ENCODE data around the gene B3GLCT.
"Not testable (repeated sequence)": the region's sequence is repeated elsewhere in the genome, so short reads cannot be mapped to it uniquely, and the experiment has no call there.

The B3GLCT gene

GRCh38 chr13:31167490-31167889, 32.3 kb upstream of the B3GLCT start:
- H3K27ac ChIP-seq (ENCODE audit: insufficient read depth, low read depth, low read length, poor library complexity, severe bottlenecking) = no peak overlapping the region
- H3K4me3 ChIP-seq (ENCODE audit: insufficient read depth, low read depth, low read length) = no peak overlapping the region
- H3K36me3 ChIP-seq (ENCODE audit: control insufficient read depth, insufficient read depth, low read length) = no peaks in the 10 kb centered on the region
- no peaks in the 10 kb centered on the region for H3K27me3 ChIP-seq (ENCODE audit: control insufficient read depth, insufficient read depth, low read length, poor library complexity, severe bottlenecking)
- H3K9me3 ChIP-seq (ENCODE audit: control insufficient read depth, low read length) = no peaks in the 10 kb centered on the region
- H3K4me1 ChIP-seq (ENCODE audit: control insufficient read depth, insufficient read depth, low read length) = no peaks in the 10 kb centered on the region

GRCh38 chr13:31168166-31168565, 31.6 kb upstream of the B3GLCT start:
- H3K4me3 ChIP-seq (ENCODE audit: insufficient read depth, low read depth, low read length) = no peak overlapping the region
- H3K27me3 ChIP-seq (ENCODE audit: control insufficient read depth, insufficient read depth, low read length, poor library complexity, severe bottlenecking) = no peaks in the 10 kb centered on the region
- H3K36me3 ChIP-seq (ENCODE audit: control insufficient read depth, insufficient read depth, low read length) = no peaks in the 10 kb centered on the region
- WGBS, 2 experiments = 97 to 100% methylated on average over 1 to 2 of the region's 2 CpGs
- H3K9me3 ChIP-seq (ENCODE audit: control insufficient read depth, low read length) = no peaks in the 10 kb centered on the region
- H3K4me1 ChIP-seq (ENCODE audit: control insufficient read depth, insufficient read depth, low read length) = no peaks in the 10 kb centered on the region
- H3K27ac ChIP-seq (ENCODE audit: insufficient read depth, low read depth, low read length, poor library complexity, severe bottlenecking) = no peak overlapping the region

GRCh38 chr13:31168736-31169135, 31.0 kb upstream of the B3GLCT start:
- Histone ChIP-seq H3K4me3 (ENCODE audit: insufficient read depth, low read depth, low read length) (no peak overlapping the region), H3K27me3 (ENCODE audit: control insufficient read depth, insufficient read depth, low read length, poor library complexity, severe bottlenecking) (no peaks in the 10 kb centered on the region), H3K9me3 (ENCODE audit: control insufficient read depth, low read length) (no peaks in the 10 kb centered on the region), H3K27ac (ENCODE audit: insufficient read depth, low read depth, low read length, poor library complexity, severe bottlenecking) (no peak overlapping the region), H3K4me1 (ENCODE audit: control insufficient read depth, insufficient read depth, low read length) (no peaks in the 10 kb centered on the region), H3K36me3 (ENCODE audit: control insufficient read depth, insufficient read depth, low read length) (no peaks in the 10 kb centered on the region)
- WGBS, 2 experiments = 88 to 91% methylated on average over 11 of the region's 11 CpGs

GRCh38 chr13:31172001-31172400, 27.8 kb upstream of the B3GLCT start:
- no peaks in the 10 kb centered on the region for H3K27me3 ChIP-seq (ENCODE audit: control insufficient read depth, insufficient read depth, low read length, poor library complexity, severe bottlenecking)
- H3K4me3 ChIP-seq (ENCODE audit: insufficient read depth, low read depth, low read length) = no peak overlapping the region
- no peaks in the 10 kb centered on the region for H3K36me3 ChIP-seq (ENCODE audit: control insufficient read depth, insufficient read depth, low read length)
- peaks cover 5% of the 10 kb centered on the region for H3K4me1 ChIP-seq (ENCODE audit: control insufficient read depth, insufficient read depth, low read length)
- H3K27ac ChIP-seq (ENCODE audit: insufficient read depth, low read depth, low read length, poor library complexity, severe bottlenecking) = no peak overlapping the region
- WGBS, 2 experiments = 94 to 100% methylated on average over 2 of the region's 3 CpGs
- no peaks in the 10 kb centered on the region for H3K9me3 ChIP-seq (ENCODE audit: control insufficient read depth, low read length)

- H3K4me1 ChIP-seq (ENCODE audit: control insufficient read depth, insufficient read depth, low read length) = peaks cover 5% of the 10 kb centered on the region
- H3K4me3 ChIP-seq (ENCODE audit: insufficient read depth, low read depth, low read length) = no peak overlapping the region
- H3K27me3 ChIP-seq (ENCODE audit: control insufficient read depth, insufficient read depth, low read length, poor library complexity, severe bottlenecking) = no peaks in the 10 kb centered on the region
- H3K36me3 ChIP-seq (ENCODE audit: control insufficient read depth, insufficient read depth, low read length) = no peaks in the 10 kb centered on the region
- WGBS, 2 experiments = 94 to 100% methylated on average over 1 to 2 of the region's 2 CpGs
- no peak overlapping the region for H3K27ac ChIP-seq (ENCODE audit: insufficient read depth, low read depth, low read length, poor library complexity, severe bottlenecking)
- H3K9me3 ChIP-seq (ENCODE audit: control insufficient read depth, low read length) = no peaks in the 10 kb centered on the region
These were observed 27.2 kb upstream of the B3GLCT start for GRCh38 chr13:31172535-31172934.

- Histone ChIP-seq H3K27ac (ENCODE audit: insufficient read depth, low read depth, low read length, poor library complexity, severe bottlenecking) (no peak overlapping the region), H3K9me3 (ENCODE audit: control insufficient read depth, low read length) (no peaks in the 10 kb centered on the region), H3K4me1 (ENCODE audit: control insufficient read depth, insufficient read depth, low read length) (peaks cover 5% of the 10 kb centered on the region), H3K27me3 (ENCODE audit: control insufficient read depth, insufficient read depth, low read length, poor library complexity, severe bottlenecking) (no peaks in the 10 kb centered on the region), H3K36me3 (ENCODE audit: control insufficient read depth, insufficient read depth, low read length) (no peaks in the 10 kb centered on the region), H3K4me3 (ENCODE audit: insufficient read depth, low read depth, low read length) (no peak overlapping the region)
- WGBS, 2 experiments = 89 to 96% methylated on average over 3 of the region's 3 CpGs
These were observed 25.8 kb upstream of the B3GLCT start for GRCh38 chr13:31174018-31174417.

DNA sequence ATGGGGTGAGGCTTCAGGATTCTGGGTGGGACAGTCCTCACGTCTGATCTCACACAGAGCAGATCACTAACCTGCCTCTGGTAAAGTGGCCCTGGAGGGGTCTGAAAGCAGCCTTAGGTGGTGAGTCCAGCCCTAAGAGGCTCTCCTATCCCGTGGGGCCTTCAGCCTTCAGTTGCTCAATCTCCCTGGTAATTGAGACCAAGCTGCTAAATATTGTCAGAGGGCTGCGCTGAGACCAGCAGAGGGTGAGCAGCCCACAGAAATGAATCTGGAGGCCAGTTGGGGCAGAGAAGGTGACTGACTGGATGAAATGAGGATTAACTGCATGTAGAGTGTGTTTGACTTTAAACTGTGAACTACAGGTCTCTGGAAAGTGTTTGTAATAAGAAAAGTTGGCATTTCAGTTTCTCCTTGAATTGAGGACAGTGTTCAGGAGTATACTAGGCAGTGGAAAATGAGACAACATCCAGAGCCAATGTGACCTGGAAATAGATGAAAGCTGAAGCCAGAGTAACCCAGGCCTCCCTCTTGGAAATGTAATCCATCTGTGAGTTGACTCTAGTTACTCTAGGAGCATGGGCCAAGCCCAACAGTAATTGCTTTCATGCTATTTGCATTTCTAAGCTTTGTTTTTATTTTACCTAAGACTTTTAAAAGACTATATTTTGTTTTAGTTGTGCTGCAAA, 23.8 kb upstream of the B3GLCT start:
- Histone ChIP-seq H3K4me1 (ENCODE audit: control insufficient read depth, insufficient read depth, low read length) (peaks cover 5% of the 10 kb centered on the region), H3K9me3 (ENCODE audit: control insufficient read depth, low read length) (no peaks in the 10 kb centered on the region), H3K36me3 (ENCODE audit: control insufficient read depth, insufficient read depth, low read length) (no peaks in the 10 kb centered on the region), H3K27ac (ENCODE audit: insufficient read depth, low read depth, low read length, poor library complexity, severe bottlenecking) (no peak overlapping the region), H3K27me3 (ENCODE audit: control insufficient read depth, insufficient read depth, low read length, poor library complexity, severe bottlenecking) (no peaks in the 10 kb centered on the region), H3K4me3 (ENCODE audit: insufficient read depth, low read depth, low read length) (no peak overlapping the region)
- 91 to 96% methylated on average over 3 of the region's 3 CpGs for WGBS, 2 experiments

DNA sequence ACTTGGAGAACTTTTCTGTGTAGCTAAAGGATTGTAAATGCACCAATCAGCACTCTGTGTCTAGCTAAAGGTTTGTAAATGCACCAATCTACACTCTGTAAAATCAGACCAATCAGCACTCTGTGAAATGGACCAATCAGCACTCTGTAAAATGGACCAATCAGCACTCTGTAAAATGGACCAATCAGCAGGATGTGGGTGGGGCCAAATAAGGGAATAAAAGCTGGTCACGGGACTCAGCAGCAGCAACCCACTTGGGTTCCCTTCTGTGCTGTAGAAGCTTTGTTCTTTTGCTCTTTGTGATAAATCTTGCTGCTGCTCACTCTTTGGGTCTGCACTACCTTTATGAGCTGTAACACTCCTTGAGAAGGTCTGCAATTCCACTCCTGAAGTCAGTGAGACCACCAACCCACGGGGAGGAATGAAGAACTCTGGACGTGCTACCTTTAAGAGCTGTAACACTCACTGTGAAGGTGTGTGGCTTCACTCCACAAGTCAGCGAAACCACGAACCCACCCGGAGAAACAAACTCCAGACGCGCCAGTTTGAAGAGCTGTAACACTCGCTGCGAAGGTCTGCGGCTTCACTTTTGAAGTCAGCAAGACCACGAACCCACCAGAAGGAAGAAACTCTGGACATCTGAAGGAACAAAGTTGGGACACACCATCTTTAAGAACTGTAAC, 21.8 kb upstream of the B3GLCT start:
- not testable (repeated sequence) for H3K4me3 ChIP-seq (ENCODE audit: insufficient read depth, low read depth, low read length); H3K27me3 ChIP-seq (ENCODE audit: control insufficient read depth, insufficient read depth, low read length, poor library complexity, severe bottlenecking); H3K36me3 ChIP-seq (ENCODE audit: control insufficient read depth, insufficient read depth, low read length); H3K4me1 ChIP-seq (ENCODE audit: control insufficient read depth, insufficient read depth, low read length); H3K27ac ChIP-seq (ENCODE audit: insufficient read depth, low read depth, low read length, poor library complexity, severe bottlenecking); H3K9me3 ChIP-seq (ENCODE audit: control insufficient read depth, low read length)
- WGBS, 2 experiments = 93 to 95% methylated on average over 12 of the region's 12 CpGs

GRCh38 chr13:31179241-31179640, 20.5 kb upstream of the B3GLCT start:
- Histone ChIP-seq H3K36me3 (ENCODE audit: control insufficient read depth, insufficient read depth, low read length) (no peaks in the 10 kb centered on the region), H3K4me1 (ENCODE audit: control insufficient read depth, insufficient read depth, low read length) (peaks cover 5% of the 10 kb centered on the region), H3K4me3 (ENCODE audit: insufficient read depth, low read depth, low read length) (no peak overlapping the region), H3K27ac (ENCODE audit: insufficient read depth, low read depth, low read length, poor library complexity, severe bottlenecking) (no peak overlapping the region), H3K27me3 (ENCODE audit: control insufficient read depth, insufficient read depth, low read length, poor library complexity, severe bottlenecking) (no peaks in the 10 kb centered on the region), H3K9me3 (ENCODE audit: control insufficient read depth, low read length) (no peaks in the 10 kb centered on the region)
- 94 to 97% methylated on average over 7 to 8 of the region's 8 CpGs for WGBS, 2 experiments

DNA sequence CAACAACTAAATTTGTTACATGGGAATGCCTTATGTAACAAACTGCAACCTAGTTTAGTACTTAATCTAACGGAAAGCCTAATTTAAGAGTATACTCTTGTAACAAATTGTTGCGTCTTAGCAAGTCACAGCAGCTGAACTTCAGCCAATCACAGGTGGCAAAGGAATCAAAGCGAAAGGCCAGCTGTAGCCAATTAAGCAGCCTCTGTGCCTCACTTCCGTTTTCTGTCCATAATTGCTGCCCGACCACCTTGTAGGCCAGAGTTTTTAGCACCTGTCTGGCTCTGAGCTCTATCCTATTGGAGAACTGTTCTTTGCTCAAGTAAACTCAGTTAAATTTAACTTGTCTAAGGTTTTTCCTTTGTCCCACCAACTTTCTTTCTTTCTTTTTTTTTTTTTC, 20.0 kb upstream of the B3GLCT start:
- WGBS, 2 experiments = 94% methylated on average over 5 of the region's 5 CpGs
- Histone ChIP-seq H3K27ac (ENCODE audit: insufficient read depth, low read depth, low read length, poor library complexity, severe bottlenecking) (no peak overlapping the region), H3K4me1 (ENCODE audit: control insufficient read depth, insufficient read depth, low read length) (peaks cover 8% of the 10 kb centered on the region), H3K27me3 (ENCODE audit: control insufficient read depth, insufficient read depth, low read length, poor library complexity, severe bottlenecking) (no peaks in the 10 kb centered on the region), H3K9me3 (ENCODE audit: control insufficient read depth, low read length) (no peaks in the 10 kb centered on the region), H3K36me3 (ENCODE audit: control insufficient read depth, insufficient read depth, low read length) (no peaks in the 10 kb centered on the region), H3K4me3 (ENCODE audit: insufficient read depth, low read depth, low read length) (no peak overlapping the region)

Measured in ectodermal cell (in vitro differentiated cells).